Measurements from ENCODE around the gene HLA-DRB5.
"Not testable (repeated sequence)": the region's sequence is repeated elsewhere in the genome, so short reads cannot be mapped to it uniquely, and the experiment has no call there.

The HLA-DRB5 gene

DNA sequence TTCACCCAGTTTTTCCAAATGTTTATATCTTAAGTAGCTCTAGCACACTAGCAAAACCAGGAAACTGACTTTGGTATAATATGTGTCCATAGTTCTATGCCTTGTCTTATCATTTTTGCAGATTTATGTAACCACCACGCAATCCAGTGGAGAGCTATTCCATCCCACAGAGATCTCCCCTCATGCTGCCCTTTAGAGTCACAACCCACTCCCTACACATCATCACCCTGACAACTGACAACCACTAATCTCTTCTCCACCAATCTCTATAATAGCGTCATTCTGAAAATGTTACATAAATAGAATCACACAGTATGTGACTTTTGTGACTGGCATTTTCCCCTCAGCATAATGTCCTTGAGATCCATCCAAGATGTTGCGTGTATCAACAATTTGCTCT, 29.1 kb downstream of the HLA-DRB5 start:
- DNase-seq, result no peak

- no peak for DNase-seq
These were observed 37.7 kb downstream of the HLA-DRB5 start for GRCh38 chr6:32492351-32492750.

DNA sequence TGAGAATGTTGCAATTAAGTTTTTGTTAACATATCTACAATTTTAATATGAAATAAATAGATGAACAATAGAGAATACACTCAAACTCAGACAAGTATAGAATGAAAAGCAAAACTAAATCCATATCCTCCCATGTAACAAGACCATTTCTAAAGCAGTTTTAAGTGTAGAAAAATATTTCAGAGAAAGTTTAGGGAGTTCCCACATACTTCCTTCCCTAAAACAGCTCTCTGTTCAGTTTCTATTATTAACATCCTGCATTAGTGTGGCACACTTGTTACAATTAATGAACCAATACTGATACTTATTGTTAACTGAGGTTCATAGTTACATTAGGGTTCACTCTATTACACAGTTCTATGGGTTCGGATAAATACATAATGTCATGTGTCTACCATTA, 38.4 kb downstream of the HLA-DRB5 start:
- DNase-seq, result no peak

DNA sequence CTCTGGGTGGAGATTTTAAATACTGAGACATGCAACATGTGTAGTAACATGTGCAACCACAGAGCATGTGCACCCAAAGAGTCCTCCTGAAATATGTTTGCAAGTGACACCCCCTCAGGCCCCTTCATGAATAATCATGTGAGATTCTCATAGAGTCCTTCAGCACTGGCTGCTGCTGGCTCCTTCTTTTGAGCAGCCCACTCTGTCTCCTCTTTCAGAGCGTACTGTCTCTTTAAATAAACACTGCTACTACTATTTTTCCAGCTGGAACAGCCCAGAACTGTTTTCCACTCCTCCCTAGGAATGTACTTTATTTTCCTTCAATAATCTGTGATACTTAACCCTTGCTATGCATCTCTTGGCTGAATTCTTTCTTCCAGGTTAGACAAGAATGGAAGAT, 42.0 kb downstream of the HLA-DRB5 start:
- DNase-seq, result no peak

- no peak for DNase-seq
These were observed 45.5 kb downstream of the HLA-DRB5 start for GRCh38 chr6:32484614-32484998.

GRCh38 chr6:32483968-32484613, 46.0 kb downstream of the HLA-DRB5 start:
- no peak for DNase-seq

GRCh38 chr6:32475392-32476206, 54.5 kb downstream of the HLA-DRB5 start:
- DNase-seq, result no peak

DNA sequence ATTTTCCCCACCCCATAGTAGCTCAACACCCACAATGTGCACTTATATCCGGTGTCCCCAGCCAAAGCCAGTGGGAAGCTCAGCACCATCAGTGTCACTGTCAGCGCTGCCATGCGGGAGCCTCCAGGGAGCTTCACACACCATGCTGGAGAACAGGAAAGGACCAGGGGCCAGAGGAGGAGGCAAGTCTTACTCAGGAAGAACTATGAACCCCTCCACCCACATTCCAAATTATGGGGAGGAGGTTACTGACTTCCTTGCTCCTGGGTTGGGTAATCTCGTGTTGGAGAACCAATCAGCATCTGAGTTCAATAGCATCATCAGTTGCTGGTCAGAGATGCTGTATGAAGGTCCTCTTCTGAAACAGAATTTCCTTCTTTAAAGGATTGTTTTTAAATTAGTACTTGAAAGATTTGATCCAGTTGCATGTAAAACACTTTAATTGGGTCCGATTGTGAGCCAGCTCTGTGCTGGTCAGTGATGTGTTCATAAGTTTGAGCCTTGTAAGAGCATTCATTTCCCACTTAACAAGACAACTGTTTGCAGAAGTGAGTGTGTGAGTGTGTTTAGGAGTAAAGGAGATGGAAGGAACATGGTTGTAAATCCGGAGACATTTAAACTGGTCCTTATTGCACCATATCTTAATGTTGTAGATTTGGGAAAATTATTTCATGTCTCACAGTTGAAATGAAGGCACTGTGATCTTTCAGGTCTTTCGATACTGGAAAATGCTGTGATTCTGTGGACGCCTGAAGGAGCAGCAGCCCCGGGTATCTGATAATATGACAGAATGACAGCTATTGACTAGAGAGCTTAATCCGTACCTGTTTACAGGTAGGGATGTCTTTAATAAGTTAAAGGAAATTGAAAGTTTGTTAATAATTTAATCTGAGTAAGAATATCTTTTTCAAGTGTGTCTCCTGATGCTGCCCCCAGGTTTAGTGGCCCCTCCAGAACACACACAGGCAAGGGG, 56.4 kb downstream of the HLA-DRB5 start:
- not testable (repeated sequence) for DNase-seq

- DNase-seq, result no peak
These were observed 57.2 kb downstream of the HLA-DRB5 start for GRCh38 chr6:32472781-32473375.

- DNase-seq, result not testable (repeated sequence)
These were observed 62.2 kb downstream of the HLA-DRB5 start for GRCh38 chr6:32467743-32468503.
